Trophoblast cell (in vitro differentiated cells and primary cell): ENCODE measurements around the gene TMEM50B.
"Not testable (repeated sequence)": the region's sequence is repeated elsewhere in the genome, so short reads cannot be mapped to it uniquely, and the experiment has no call there.

Source experiments
- DNase-seq, 2 donors: peaks; one replicate each; pipeline ENCODE4 v3.0.0-alpha.2; 2016
- H2AFZ ChIP-seq: 2 replicates; pipeline ENCODE4 v1.6.1; 2013; ENCODE audit warnings: low read length, moderate library complexity, mild to moderate bottlenecking; ENCODE audit not compliant: insufficient read depth, poor library complexity
- H2AK5ac ChIP-seq: 2 replicates; pipeline ENCODE4 v1.6.1; 2013; ENCODE audit warnings: mild to moderate bottlenecking, low read length
- H2BK120ac ChIP-seq: 2 replicates; pipeline ENCODE4 v1.6.1; 2013; ENCODE audit warnings: low read length, mild to moderate bottlenecking, moderate library complexity; ENCODE audit not compliant: insufficient read depth, poor library complexity
- H2BK12ac ChIP-seq: 2 replicates; pipeline ENCODE4 v1.6.1; 2013; ENCODE audit warnings: mild to moderate bottlenecking, low read length, moderate library complexity
- H2BK5ac ChIP-seq: 2 replicates; pipeline ENCODE4 v1.6.1; 2013; ENCODE audit warnings: low read length, low read depth, moderate library complexity, mild to moderate bottlenecking; ENCODE audit not compliant: poor library complexity
- H3K14ac ChIP-seq: 2 replicates; pipeline ENCODE4 v1.6.1; 2013; ENCODE audit warnings: mild to moderate bottlenecking, low read length
- H3K18ac ChIP-seq: 2 replicates; pipeline ENCODE4 v1.6.1; 2013; ENCODE audit warnings: mild to moderate bottlenecking, low read length
- H3K23ac ChIP-seq: 2 replicates; pipeline ENCODE4 v1.6.1; 2013; ENCODE audit warnings: low read length
- H3K27ac ChIP-seq: 2 replicates; pipeline ENCODE4 v1.5.1; 2013; ENCODE audit warnings: low read depth, mild to moderate bottlenecking, inconsistent platforms, low read length, moderate library complexity
- H3K27me3 ChIP-seq: 2 replicates; pipeline ENCODE4 v1.6.1; 2013; ENCODE audit warnings: inconsistent platforms, mild to moderate bottlenecking, low read length, moderate library complexity; ENCODE audit not compliant: insufficient read depth
- H3K36me3 ChIP-seq, 2 experiments: 1 replicate in 1 of 2; 2 replicates in 1 of 2; pipeline ENCODE4 v1.6.1; 2013; ENCODE audit warnings: low read length in 2 of 2, mild to moderate bottlenecking in 2 of 2, moderate library complexity in 1 of 2; ENCODE audit not compliant: insufficient read depth in 2 of 2, control insufficient read depth in 1 of 2
- H3K4ac ChIP-seq: 2 replicates; pipeline ENCODE4 v1.6.1; 2013; ENCODE audit warnings: low read depth, mild to moderate bottlenecking, low read length, moderate library complexity
- H3K4me1 ChIP-seq, 2 experiments: 1 replicate in 1 of 2; 2 replicates in 1 of 2; pipeline ENCODE4 v1.6.1; 2013; ENCODE audit warnings: low read length in 2 of 2, mild to moderate bottlenecking in 2 of 2, moderate library complexity in 1 of 2; ENCODE audit not compliant: insufficient read depth in 2 of 2, control insufficient read depth in 1 of 2
- H3K4me2 ChIP-seq: 2 replicates; pipeline ENCODE4 v1.6.1; 2013; ENCODE audit warnings: inconsistent platforms, mild to moderate bottlenecking, low read length, moderate library complexity
- H3K4me3 ChIP-seq: 2 replicates; pipeline ENCODE4 v1.5.1; 2013; ENCODE audit warnings: mild to moderate bottlenecking, low read depth, low read length, inconsistent platforms
- H3K79me1 ChIP-seq: one replicate; pipeline ENCODE4 v1.6.1; 2013; ENCODE audit warnings: low read length
- H3K79me2 ChIP-seq: 2 replicates; pipeline ENCODE4 v1.6.1; 2013; ENCODE audit warnings: low read length, mild to moderate bottlenecking; ENCODE audit not compliant: control insufficient read depth, insufficient read depth, poor library complexity
- H3K9ac ChIP-seq: 2 replicates; pipeline ENCODE4 v1.6.1; 2013; ENCODE audit warnings: mild to moderate bottlenecking, low read length
- H3K9me3 ChIP-seq: 2 replicates; pipeline ENCODE4 v1.6.1; 2013; ENCODE audit warnings: low read depth, mild to moderate bottlenecking, control low read depth, inconsistent platforms, low read length; ENCODE audit not compliant: insufficient read depth
- H4K12ac ChIP-seq: 2 replicates; pipeline ENCODE4 v1.6.1; 2013; ENCODE audit warnings: low read depth, mild to moderate bottlenecking, low read length, moderate library complexity
- H4K8ac ChIP-seq: 2 replicates; pipeline ENCODE4 v1.6.1; 2013; ENCODE audit warnings: low read depth, mild to moderate bottlenecking, low read length, moderate library complexity
- H4K91ac ChIP-seq: one replicate; pipeline ENCODE4 v1.6.1; 2013; ENCODE audit warnings: low read depth, mild to moderate bottlenecking, low read length, moderate library complexity
- WGBS: extraction: QIAGEN DNeasy Blood & Tissue Kit; methylation state at CpG from one replicate; pipeline ENCODE4 v1.1.7; 2013; ENCODE audit warnings: missing lambda C conversion rate; ENCODE audit not compliant: insufficient read length, insufficient coverage; ENCODE audit errors: extremely low coverage; 5-methylcytosine and 5-hydroxymethylcytosine counted together

Gene TMEM50B

GRCh38 chr21:33507003-33507402, 27.2 kb upstream of the TMEM50B start:
- not testable (repeated sequence) for H3K27ac ChIP-seq, H3K14ac ChIP-seq, H3K27me3 ChIP-seq, H3K9ac ChIP-seq, H2BK12ac ChIP-seq, H3K23ac ChIP-seq, H3K9me3 ChIP-seq, H2BK120ac ChIP-seq, H3K79me1 ChIP-seq, H3K4me1 ChIP-seq, H3K4me3 ChIP-seq, H2BK5ac ChIP-seq, H4K12ac ChIP-seq, H3K18ac ChIP-seq, H3K4ac ChIP-seq, H3K4me2 ChIP-seq, H2AFZ ChIP-seq, DNase-seq, H3K79me2 ChIP-seq, H2AK5ac ChIP-seq, H4K91ac ChIP-seq, H4K8ac ChIP-seq
- no CpG with 5 or more reads among the region's 1 CpG for WGBS
- H3K36me3 ChIP-seq: peaks cover 13 to 24% of the 10 kb centered on the region in 2 experiments

- Histone ChIP-seq H2BK12ac (no peak overlapping the region), H3K4ac (no peak overlapping the region), H4K8ac (no peak overlapping the region), H2BK120ac (no peak overlapping the region), H3K9ac (no peak overlapping the region), H3K4me1 (no peaks in the 10 kb centered on the region), H2AK5ac (no peak overlapping the region), H3K27me3 (no peaks in the 10 kb centered on the region), H2BK5ac (no peak overlapping the region), H3K79me1 (no peaks in the 10 kb centered on the region), H4K91ac (no peak overlapping the region), H3K9me3 (no peaks in the 10 kb centered on the region), H3K14ac (no peak overlapping the region), H2AFZ (no peak overlapping the region), H3K23ac (no peak overlapping the region), H3K79me2 (no peaks in the 10 kb centered on the region), H4K12ac (no peak overlapping the region), H3K4me3 (no peak overlapping the region), H3K4me2 (no peak overlapping the region), H3K18ac (no peak overlapping the region), H3K27ac (no peak overlapping the region), H3K36me3 (peaks cover 7 to 18% of the 10 kb centered on the region in 2 experiments)
- no CpG with 5 or more reads among the region's 8 CpGs for WGBS
- no peak for DNase-seq
Measured at GRCh38 chr21:33505833-33506232, 26.1 kb upstream of the TMEM50B start.

GRCh38 chr21:33496345-33496744, 16.6 kb upstream of the TMEM50B start:
- H3K4me1 ChIP-seq: no peaks in the 10 kb centered on the region
- H3K14ac ChIP-seq: no peak overlapping the region
- H3K36me3 ChIP-seq: no peaks in the 10 kb centered on the region
- no CpG with 5 or more reads among the region's 7 CpGs for WGBS
- no peak overlapping the region for H3K27ac ChIP-seq
- H4K91ac ChIP-seq: no peak overlapping the region
- H2BK12ac ChIP-seq: no peak overlapping the region
- no peak overlapping the region for H3K18ac ChIP-seq
- H4K12ac ChIP-seq: no peak overlapping the region
- no peak overlapping the region for H3K4ac ChIP-seq
- no peaks in the 10 kb centered on the region for H3K27me3 ChIP-seq
- no peaks in the 10 kb centered on the region for H3K9me3 ChIP-seq
- H3K23ac ChIP-seq: no peak overlapping the region
- no peak overlapping the region for H2AK5ac ChIP-seq
- H3K4me2 ChIP-seq: no peak overlapping the region
- H3K79me1 ChIP-seq: peaks cover 2% of the 10 kb centered on the region
- H3K9ac ChIP-seq: no peak overlapping the region
- no peak overlapping the region for H2BK5ac ChIP-seq
- no peaks in the 10 kb centered on the region for H3K79me2 ChIP-seq
- H2BK120ac ChIP-seq: no peak overlapping the region
- no peak overlapping the region for H2AFZ ChIP-seq
- DNase-seq: no peak
- no peak overlapping the region for H3K4me3 ChIP-seq
- H4K8ac ChIP-seq: no peak overlapping the region

- Histone ChIP-seq H3K36me3 (no peaks in the 10 kb centered on the region), H2AFZ (no peak overlapping the region), H3K4me2 (no peak overlapping the region), H3K79me2 (no peaks in the 10 kb centered on the region), H3K4ac (no peak overlapping the region), H3K18ac (no peak overlapping the region), H4K91ac (no peak overlapping the region), H3K9ac (no peak overlapping the region), H2AK5ac (no peak overlapping the region), H3K27me3 (no peaks in the 10 kb centered on the region), H3K14ac (no peak overlapping the region), H3K4me3 (no peak overlapping the region), H3K27ac (no peak overlapping the region), H4K12ac (no peak overlapping the region), H3K23ac (no peak overlapping the region), H2BK12ac (no peak overlapping the region), H3K79me1 (peaks cover 2% of the 10 kb centered on the region), H4K8ac (no peak overlapping the region), H2BK5ac (no peak overlapping the region), H3K9me3 (no peaks in the 10 kb centered on the region), H3K4me1 (peaks cover 0 to 3% of the 10 kb centered on the region in 2 experiments), H2BK120ac (no peak overlapping the region)
- WGBS: no CpG with 5 or more reads among the region's 4 CpGs
- DNase-seq: no peak
Measured at GRCh38 chr21:33495743-33496142, 16.0 kb upstream of the TMEM50B start.
